Activated T-cell treated with anti-CD3 and anti-CD28 coated beads, Interleukin-2, amount 50 U/mL, for 24 hours (primary cell): ENCODE results near the gene MAPRE3.

ENCODE experiments used
- DNase-seq: peaks from one replicate; pipeline ENCODE4 v3.0.0-alpha.2; 2020
- H3K27ac Mint-ChIP-seq: 2 replicates; pipeline ENCODE4 v1.8.0; 2020; ENCODE audit warnings: mild to moderate bottlenecking, mixed read lengths
- H3K27me3 Mint-ChIP-seq: 2 replicates; pipeline ENCODE4 v1.8.0; 2020; ENCODE audit warnings: mixed read lengths
- H3K36me3 Mint-ChIP-seq: 2 replicates; pipeline ENCODE4 v1.8.0; 2020; ENCODE audit warnings: low read depth, mixed read lengths
- H3K4me1 Mint-ChIP-seq: 2 replicates; pipeline ENCODE4 v1.8.0; 2020; ENCODE audit warnings: low read depth, mixed read lengths
- H3K4me3 Mint-ChIP-seq: 2 replicates; pipeline ENCODE4 v1.8.0; 2020; ENCODE audit warnings: mild to moderate bottlenecking, moderate library complexity, mixed read lengths
- H3K9me3 Mint-ChIP-seq: 2 replicates; pipeline ENCODE4 v1.8.0; 2020; ENCODE audit warnings: mixed read lengths

MAPRE3 gene

GRCh38 chr2:27041752-27042151 lies 71.3 kb downstream of the MAPRE3 start:
- Mint-ChIP-seq H3K27me3 (no peaks in the 10 kb centered on the region), H3K4me1 (peaks cover 4% of the 10 kb centered on the region), H3K4me3 (no peak overlapping the region), H3K36me3 (peaks cover 84% of the 10 kb centered on the region), H3K9me3 (no peaks in the 10 kb centered on the region), H3K27ac (peak overlapping the region; percentile 77)
- no peak for DNase-seq

GRCh38 chr2:27042159-27042661 lies 71.8 kb downstream of the MAPRE3 start:
- Mint-ChIP-seq H3K4me3 (no peak overlapping the region), H3K36me3 (peaks cover 79% of the 10 kb centered on the region), H3K27ac (peak overlapping the region; percentile 7)

GRCh38 chr2:27042985-27043634 lies 72.7 kb downstream of the MAPRE3 start:
- Mint-ChIP-seq H3K27ac (no peak overlapping the region), H3K4me3 (no peak overlapping the region), H3K9me3 (no peaks in the 10 kb centered on the region), H3K27me3 (no peaks in the 10 kb centered on the region), H3K4me1 (peaks cover 7% of the 10 kb centered on the region), H3K36me3 (peaks cover 70% of the 10 kb centered on the region)
- DNase-seq = no peak

More at GRCh38 chr2:27042159-27042661, 71.8 kb downstream of the MAPRE3 start:
- Mint-ChIP-seq H3K9me3 (no peaks in the 10 kb centered on the region), H3K27me3 (no peaks in the 10 kb centered on the region), H3K4me1 (peaks cover 4% of the 10 kb centered on the region)
- DNase-seq = no peak

- H3K36me3 Mint-ChIP-seq = peaks cover 29% of the 10 kb centered on the region
- peak overlapping the region; percentile 93 for H3K4me3 Mint-ChIP-seq
- peaks cover 32% of the 10 kb centered on the region for H3K4me1 Mint-ChIP-seq
- peak; percentile 80 for DNase-seq
- peaks cover 6% of the 10 kb centered on the region for H3K27me3 Mint-ChIP-seq
- H3K27ac Mint-ChIP-seq = peak overlapping the region; percentile 100
- H3K9me3 Mint-ChIP-seq = no peaks in the 10 kb centered on the region
Observed at GRCh38 chr2:27049422-27050280, 79.2 kb downstream of the MAPRE3 start.

GRCh38 chr2:27050281-27050995 lies 80.0 kb downstream of the MAPRE3 start:
- H3K27ac Mint-ChIP-seq = peak overlapping the region; percentile 100
- H3K9me3 Mint-ChIP-seq = no peaks in the 10 kb centered on the region
- peaks cover 30% of the 10 kb centered on the region for H3K36me3 Mint-ChIP-seq
- peaks cover 32% of the 10 kb centered on the region for H3K4me1 Mint-ChIP-seq
- H3K4me3 Mint-ChIP-seq = peak overlapping the region; percentile 93
- peak; percentile 98 for DNase-seq
- peaks cover 6% of the 10 kb centered on the region for H3K27me3 Mint-ChIP-seq

- peak within 1 kb of the TSS; percentile 100 for H3K27ac Mint-ChIP-seq
- DNase-seq = peak; percentile 98
- H3K4me3 Mint-ChIP-seq = peak within 1 kb of the TSS; percentile 93
- H3K9me3 Mint-ChIP-seq = no peaks in the 10 kb centered on the region
- H3K36me3 Mint-ChIP-seq = peaks cover 35% of the 10 kb centered on the region
- H3K27me3 Mint-ChIP-seq = peaks cover 6% of the 10 kb centered on the region
- peaks cover 32% of the 10 kb centered on the region for H3K4me1 Mint-ChIP-seq
Observed at GRCh38 chr2:27050996-27051901, 80.8 kb downstream of the MAPRE3 start, which contains the start of gene AGBL5. Gene AGBL5 (plus strand): TSS chr2:27051668. CDS start chr2:27052959, 1,291 bp downstream.

- H3K4me1 Mint-ChIP-seq = peaks cover 32% of the 10 kb centered on the region
- H3K4me3 Mint-ChIP-seq = peak overlapping the region; percentile 93
- no peak for DNase-seq
- H3K36me3 Mint-ChIP-seq = peaks cover 41% of the 10 kb centered on the region
- peaks cover 6% of the 10 kb centered on the region for H3K27me3 Mint-ChIP-seq
- peak overlapping the region; percentile 88 for H3K27ac Mint-ChIP-seq
- H3K9me3 Mint-ChIP-seq = no peaks in the 10 kb centered on the region
Observed at GRCh38 chr2:27051902-27052645, 81.6 kb downstream of the MAPRE3 start.

GRCh38 chr2:27053321-27053720 lies 82.9 kb downstream of the MAPRE3 start:
- Mint-ChIP-seq H3K9me3 (no peaks in the 10 kb centered on the region), H3K4me1 (peaks cover 27% of the 10 kb centered on the region), H3K27me3 (peaks cover 6% of the 10 kb centered on the region), H3K36me3 (peaks cover 52% of the 10 kb centered on the region), H3K27ac (no peak overlapping the region), H3K4me3 (peak overlapping the region; percentile 32)
- DNase-seq = no peak

GRCh38 chr2:27053776-27054175 lies 83.3 kb downstream of the MAPRE3 start:
- no peak for DNase-seq
- Mint-ChIP-seq H3K36me3 (peaks cover 57% of the 10 kb centered on the region), H3K27ac (no peak overlapping the region), H3K4me1 (peaks cover 27% of the 10 kb centered on the region), H3K27me3 (peaks cover 6% of the 10 kb centered on the region), H3K9me3 (no peaks in the 10 kb centered on the region), H3K4me3 (no peak overlapping the region)

- H3K4me1 Mint-ChIP-seq = peaks cover 21% of the 10 kb centered on the region
- no peaks in the 10 kb centered on the region for H3K9me3 Mint-ChIP-seq
- no peak for DNase-seq
- H3K27me3 Mint-ChIP-seq = peaks cover 6% of the 10 kb centered on the region
- H3K27ac Mint-ChIP-seq = no peak overlapping the region
- H3K36me3 Mint-ChIP-seq = peaks cover 64% of the 10 kb centered on the region
- no peak overlapping the region for H3K4me3 Mint-ChIP-seq
Observed at GRCh38 chr2:27054721-27055120, 84.3 kb downstream of the MAPRE3 start.

- Mint-ChIP-seq H3K4me3 (no peak overlapping the region), H3K36me3 (peaks cover 71% of the 10 kb centered on the region), H3K4me1 (peaks cover 9% of the 10 kb centered on the region), H3K9me3 (no peaks in the 10 kb centered on the region), H3K27me3 (no peaks in the 10 kb centered on the region), H3K27ac (no peak overlapping the region)
- no peak for DNase-seq
Observed at GRCh38 chr2:27057184-27057583, 86.7 kb downstream of the MAPRE3 start.

- H3K9me3 Mint-ChIP-seq = no peaks in the 10 kb centered on the region
Observed at GRCh38 chr2:27058210-27058609, 87.8 kb downstream of the MAPRE3 start.

More at GRCh38 chr2:27058210-27058609, 87.8 kb downstream of the MAPRE3 start:
- Mint-ChIP-seq H3K4me1 (peaks cover 3% of the 10 kb centered on the region), H3K4me3 (no peak overlapping the region), H3K27me3 (no peaks in the 10 kb centered on the region), H3K27ac (peak overlapping the region; percentile 37), H3K36me3 (peaks cover 78% of the 10 kb centered on the region)
- no peak for DNase-seq
